Right lobe of liver (tissue), 4 donors: Measurements from ENCODE around the gene ATP2B1.

Experiments
- POLR2A ChIP-seq: fragments of 450-650 bp; IDR thresholded peaks from one replicate; pipeline ENCODE4 v1.6.1; 2017; ENCODE audit warnings: antibody characterized with exemption, mild to moderate bottlenecking
- TF ChIP-seq, protein P1 (sequence below), 4 donors: fragments of 200-600 bp in 3 of 4; fragments of 450-650 bp in 1 of 4; IDR thresholded peaks; one replicate each; pipeline versions ENCODE4 v1.5.1 to v1.8.0; 2016 to 2022; ENCODE audit warnings: antibody characterized with exemption in 4 of 4, mild to moderate bottlenecking in 2 of 4
- donor health status: DM: no; HTN: no; CAD: no.
- donor health status: DM: no; HTN: no; CAD: no.
- donor health status: DM: no; HTN: yes; CAD: no.

DNA sequence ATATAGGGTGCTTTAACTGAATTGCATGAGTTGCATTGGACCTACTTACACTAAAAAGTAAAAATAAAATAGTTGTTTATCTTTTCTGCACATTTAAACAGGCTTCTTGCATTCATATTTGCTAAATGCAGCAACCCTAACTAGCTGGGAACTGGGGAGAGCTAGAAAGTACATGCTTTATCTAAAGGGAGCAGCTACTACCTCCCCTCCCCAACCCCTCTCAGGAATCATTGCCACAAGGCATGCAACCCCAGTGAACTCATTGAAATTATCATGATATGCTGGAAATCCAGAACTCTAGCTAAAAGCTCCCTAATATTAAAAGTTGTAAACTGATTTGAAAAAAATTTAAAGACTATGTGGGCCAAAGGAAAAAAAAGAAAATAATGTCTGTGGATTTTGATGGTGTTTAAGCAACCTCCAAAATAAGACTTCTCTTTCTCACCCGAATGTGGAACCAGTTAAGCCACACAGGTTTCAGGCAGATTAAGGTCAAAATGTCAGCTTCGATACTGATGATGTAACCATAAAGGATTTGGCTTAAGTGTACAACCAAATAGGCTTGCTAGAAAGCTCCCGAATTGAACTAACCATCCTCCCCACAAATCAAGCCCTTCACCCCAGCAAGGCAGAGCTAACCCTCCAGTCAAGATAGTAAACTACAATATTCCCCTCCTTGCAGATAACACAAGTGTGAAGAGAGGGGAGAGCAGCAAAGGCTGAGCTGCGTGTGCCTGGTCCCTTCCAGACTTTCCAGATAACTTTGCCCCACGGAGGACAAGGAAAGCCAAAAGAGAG, 169.0 kb downstream of the ATP2B1 start:
- TF ChIP-seq, protein P1, sequence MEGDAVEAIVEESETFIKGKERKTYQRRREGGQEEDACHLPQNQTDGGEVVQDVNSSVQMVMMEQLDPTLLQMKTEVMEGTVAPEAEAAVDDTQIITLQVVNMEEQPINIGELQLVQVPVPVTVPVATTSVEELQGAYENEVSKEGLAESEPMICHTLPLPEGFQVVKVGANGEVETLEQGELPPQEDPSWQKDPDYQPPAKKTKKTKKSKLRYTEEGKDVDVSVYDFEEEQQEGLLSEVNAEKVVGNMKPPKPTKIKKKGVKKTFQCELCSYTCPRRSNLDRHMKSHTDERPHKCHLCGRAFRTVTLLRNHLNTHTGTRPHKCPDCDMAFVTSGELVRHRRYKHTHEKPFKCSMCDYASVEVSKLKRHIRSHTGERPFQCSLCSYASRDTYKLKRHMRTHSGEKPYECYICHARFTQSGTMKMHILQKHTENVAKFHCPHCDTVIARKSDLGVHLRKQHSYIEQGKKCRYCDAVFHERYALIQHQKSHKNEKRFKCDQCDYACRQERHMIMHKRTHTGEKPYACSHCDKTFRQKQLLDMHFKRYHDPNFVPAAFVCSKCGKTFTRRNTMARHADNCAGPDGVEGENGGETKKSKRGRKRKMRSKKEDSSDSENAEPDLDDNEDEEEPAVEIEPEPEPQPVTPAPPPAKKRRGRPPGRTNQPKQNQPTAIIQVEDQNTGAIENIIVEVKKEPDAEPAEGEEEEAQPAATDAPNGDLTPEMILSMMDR (IDR thresholded peaks at IDR 0.05), result no peak
- TF ChIP-seq POLR2A, result no peak
